SU-DHL-6 (cell line): Measurements from ENCODE around the gene KLF8.

Experiments
- H2AFZ ChIP-seq: fragments of 200-600 bp; sonication (generic); 2 replicates; pipeline ENCODE4 v1.6.1; 2014; ENCODE audit warnings: low read depth, mild to moderate bottlenecking, moderate library complexity, mixed read lengths, antibody characterized with exemption, low read length; ENCODE audit not compliant: severe bottlenecking
- H3F3A ChIP-seq: fragments of 200-600 bp; shearing (Covaris generic); 2 replicates; pipeline ENCODE4 v1.6.0; 2016; ENCODE audit warnings: antibody characterized with exemption, mild to moderate bottlenecking; ENCODE audit not compliant: insufficient read depth
- H3K27ac ChIP-seq: fragments of 200-600 bp; sonication (generic); 2 replicates; pipeline ENCODE4 v1.5.1; 2016; ENCODE audit warnings: low read depth, mild to moderate bottlenecking, low read length, moderate library complexity, mixed read lengths
- H3K27me3 ChIP-seq: fragments of 200-600 bp; sonication (generic), shearing (Covaris generic); 2 replicates; pipeline ENCODE4 v1.6.0; 2014; ENCODE audit warnings: mild to moderate bottlenecking, low read length
- H3K36me3 ChIP-seq: fragments of 200-600 bp; sonication (generic); 2 replicates; pipeline ENCODE4 v1.6.1; 2014; ENCODE audit warnings: mild to moderate bottlenecking, low read length, mixed read lengths
- H3K4me2 ChIP-seq: fragments of 300-600, 200-600 bp; shearing (Covaris generic), sonication (generic); 2 replicates; pipeline ENCODE4 v1.6.0; 2014; ENCODE audit warnings: low read length, low read depth, mild to moderate bottlenecking; ENCODE audit not compliant: poor library complexity, severe bottlenecking
- H3K4me3 ChIP-seq: fragments of 200-600 bp; sonication (generic); 2 replicates; pipeline ENCODE4 v1.5.1; 2014; ENCODE audit warnings: antibody characterized with exemption, low read length, mild to moderate bottlenecking, mixed read lengths; ENCODE audit not compliant: insufficient read depth, poor library complexity, severe bottlenecking
- H3K79me2 ChIP-seq: fragments of 200-600 bp; sonication (generic); 2 replicates; pipeline ENCODE4 v1.6.1; 2014; ENCODE audit warnings: mild to moderate bottlenecking, low read length, moderate library complexity; ENCODE audit not compliant: insufficient read depth
- H3K9ac ChIP-seq: fragments of 200-600 bp; sonication (generic); 2 replicates; pipeline ENCODE4 v1.7.0; 2014; ENCODE audit warnings: mild to moderate bottlenecking, low read length
- H3K9me2 ChIP-seq: fragments of 200-600 bp; sonication (generic); replicated peaks from 2 replicates; pipeline ENCODE4 v1.6.1; 2014; ENCODE audit warnings: low read length; ENCODE audit not compliant: insufficient read depth
- H3K9me3 ChIP-seq: fragments of 200-600 bp; sonication (generic); 2 replicates; pipeline ENCODE4 v1.6.1; 2014; ENCODE audit warnings: low read length, mixed read lengths; ENCODE audit not compliant: insufficient read depth
- H4K20me1 ChIP-seq: fragments of 200-600 bp; sonication (generic); 2 replicates; pipeline ENCODE4 v1.6.1; 2014; ENCODE audit warnings: low read depth, mild to moderate bottlenecking, antibody characterized with exemption, low read length, moderate library complexity, mixed read lengths
- CTCF ChIP-seq: fragments of 200-600 bp; sonication (generic); IDR thresholded peaks from one replicate; pipeline ENCODE4 v1.5.1; 2017; ENCODE audit warnings: antibody characterized with exemption, mild to moderate bottlenecking, low read length, moderate library complexity; ENCODE audit not compliant: insufficient read depth, poor library complexity, severe bottlenecking
- EZH2phosphoT487 ChIP-seq: fragments of 200-600 bp; sonication (generic), shearing (Covaris generic); conservative IDR thresholded peaks from 2 replicates; pipeline ENCODE4 v1.6.1; 2018; ENCODE audit warnings: mild to moderate bottlenecking, antibody characterized with exemption, low read length, moderate library complexity, mixed read lengths

KLF8 gene

GRCh38 chrX:56219700-56220099 is 12.5 kb upstream of the KLF8 start:
- Histone ChIP-seq H3K27ac (no peak overlapping the region), H4K20me1 (no peaks in the 10 kb centered on the region), H3K4me2 (no peak overlapping the region), H3K36me3 (no peaks in the 10 kb centered on the region), H3K4me3 (no peak overlapping the region), H2AFZ (no peak overlapping the region), H3F3A (no peaks in the 10 kb centered on the region), H3K9me3 (no peaks in the 10 kb centered on the region), H3K9ac (no peak overlapping the region), H3K9me2 (no peaks in the 10 kb centered on the region), H3K79me2 (no peaks in the 10 kb centered on the region), H3K27me3 (no peaks in the 10 kb centered on the region)
- no peak for TF ChIP-seq CTCF
- no peak for TF ChIP-seq EZH2phosphoT487

- Histone ChIP-seq H3F3A (no peaks in the 10 kb centered on the region), H3K36me3 (no peaks in the 10 kb centered on the region), H3K79me2 (no peaks in the 10 kb centered on the region), H3K4me3 (no peak overlapping the region), H3K9me3 (no peaks in the 10 kb centered on the region), H4K20me1 (no peaks in the 10 kb centered on the region), H3K9me2 (no peaks in the 10 kb centered on the region), H3K27ac (no peak overlapping the region), H3K9ac (no peak overlapping the region), H2AFZ (no peak overlapping the region), H3K4me2 (no peak overlapping the region), H3K27me3 (no peaks in the 10 kb centered on the region)
- no peak for TF ChIP-seq EZH2phosphoT487
- no peak for TF ChIP-seq CTCF
Measured at GRCh38 chrX:56221101-56221500, 11.1 kb upstream of the KLF8 start.

GRCh38 chrX:56222473-56223000 is 9.6 kb upstream of the KLF8 start:
- Histone ChIP-seq H3K9ac (no peak overlapping the region), H3F3A (no peaks in the 10 kb centered on the region), H4K20me1 (no peaks in the 10 kb centered on the region), H3K36me3 (no peaks in the 10 kb centered on the region), H3K79me2 (no peaks in the 10 kb centered on the region), H3K9me2 (no peaks in the 10 kb centered on the region), H3K4me3 (no peak overlapping the region), H3K9me3 (no peaks in the 10 kb centered on the region), H2AFZ (no peak overlapping the region), H3K27me3 (no peaks in the 10 kb centered on the region), H3K4me2 (no peak overlapping the region), H3K27ac (no peak overlapping the region)
- TF ChIP-seq CTCF = no peak
- no peak for TF ChIP-seq EZH2phosphoT487

- Histone ChIP-seq H3K27ac (no peak overlapping the region), H2AFZ (no peak overlapping the region), H3K4me3 (no peak overlapping the region), H3K36me3 (no peaks in the 10 kb centered on the region), H3K9me2 (no peaks in the 10 kb centered on the region), H3K9ac (no peak overlapping the region), H3K27me3 (no peaks in the 10 kb centered on the region), H3K9me3 (no peaks in the 10 kb centered on the region), H4K20me1 (no peaks in the 10 kb centered on the region), H3F3A (no peaks in the 10 kb centered on the region), H3K79me2 (no peaks in the 10 kb centered on the region), H3K4me2 (no peak overlapping the region)
- TF ChIP-seq EZH2phosphoT487 = no peak
- no peak for TF ChIP-seq CTCF
Measured at GRCh38 chrX:56226980-56227379, 5.2 kb upstream of the KLF8 start.
